GM12891 (cell line): ENCODE measurements around the gene LIPC.

Source experiments
- POLR2A ChIP-seq: IDR thresholded peaks from 2 replicates; pipeline ENCODE4 v1.6.1; 2011; ENCODE audit warnings: low read depth, low read length, control low read depth
- POLR2AphosphoS5 ChIP-seq: IDR thresholded peaks from 2 replicates; pipeline ENCODE4 v1.6.1; 2011; ENCODE audit warnings: low read depth, low read length, control low read depth

GRCh38 chr15:58568157-58568571, 136.4 kb downstream of the LIPC start:
- TF ChIP-seq POLR2A (no peak), POLR2AphosphoS5 (no peak)
